OCI-LY3 (cell line): ENCODE results near the gene KREMEN1.

Source experiments
- H2AFZ ChIP-seq: fragments of 200-600, 300-600 bp; shearing (Covaris generic); 2 replicates; pipeline ENCODE4 v1.6.0; 2014; ENCODE audit warnings: antibody characterized with exemption, low read depth, low read length
- H3K27ac ChIP-seq: fragments of 200-600, 300-600 bp; sonication (generic); 2 replicates; pipeline ENCODE4 v1.5.1; 2014; ENCODE audit warnings: mild to moderate bottlenecking, low read length, moderate library complexity, mixed read lengths
- H3K27me3 ChIP-seq: fragments of 200-600, 300-600 bp; sonication (generic); 2 replicates; pipeline ENCODE4 v1.6.1; 2014; ENCODE audit warnings: low read depth, low read length, mixed read lengths
- H3K36me3 ChIP-seq: fragments of 200-600, 300-600 bp; sonication (generic); replicated peaks from 2 replicates; pipeline ENCODE3; 2014; ENCODE audit warnings: low read depth, low read length, mixed read lengths
- H3K4me1 ChIP-seq: fragments of 300-600, 200-600 bp; sonication (generic); 2 replicates; pipeline ENCODE4 v1.6.1; 2014; ENCODE audit warnings: low read length, mixed read lengths
- H3K4me2 ChIP-seq: fragments of 200-600, 300-600 bp; sonication (generic); 2 replicates; pipeline ENCODE4 v1.6.1; 2014; ENCODE audit warnings: low read length, mixed read lengths
- H3K4me3 ChIP-seq: fragments of 300-600, 200-600 bp; sonication (generic); 2 replicates; pipeline ENCODE4 v1.5.1; 2014; ENCODE audit warnings: antibody characterized with exemption, mild to moderate bottlenecking, low read length, moderate library complexity
- H3K79me2 ChIP-seq: fragments of 300-600, 200-600 bp; shearing (Covaris generic); 2 replicates; pipeline ENCODE4 v1.6.1; 2014; ENCODE audit warnings: mild to moderate bottlenecking, low read length, mixed read lengths
- H3K9ac ChIP-seq: fragments of 300-600, 200-600 bp; shearing (Covaris generic); 2 replicates; pipeline ENCODE4 v1.6.0; 2014; ENCODE audit warnings: mild to moderate bottlenecking, low read length, moderate library complexity
- H3K9me3 ChIP-seq: fragments of 200-600, 300-600 bp; shearing (Covaris generic); 2 replicates; pipeline ENCODE4 v1.6.1; 2014; ENCODE audit warnings: low read length, mixed read lengths; ENCODE audit not compliant: insufficient read depth
- H4K20me1 ChIP-seq: fragments of 200-600, 300-600 bp; sonication (generic); 2 replicates; pipeline ENCODE4 v1.6.1; 2016; ENCODE audit warnings: low read length, mixed read lengths; ENCODE audit not compliant: insufficient read depth
- EZH2phosphoT487 ChIP-seq: fragments of 200-600 bp; shearing (Covaris generic); IDR thresholded peaks from 2 replicates; pipeline ENCODE4 v1.6.1; 2018; ENCODE audit warnings: antibody characterized with exemption, mixed run types, low read depth
- TF ChIP-seq, protein P1 (sequence below): fragments of 200-600, 300-600 bp; sonication (generic); IDR thresholded peaks from 2 replicates; pipeline ENCODE4 v1.5.1; 2014; ENCODE audit warnings: antibody characterized with exemption, low read length, low read depth

KREMEN1 gene

DNA sequence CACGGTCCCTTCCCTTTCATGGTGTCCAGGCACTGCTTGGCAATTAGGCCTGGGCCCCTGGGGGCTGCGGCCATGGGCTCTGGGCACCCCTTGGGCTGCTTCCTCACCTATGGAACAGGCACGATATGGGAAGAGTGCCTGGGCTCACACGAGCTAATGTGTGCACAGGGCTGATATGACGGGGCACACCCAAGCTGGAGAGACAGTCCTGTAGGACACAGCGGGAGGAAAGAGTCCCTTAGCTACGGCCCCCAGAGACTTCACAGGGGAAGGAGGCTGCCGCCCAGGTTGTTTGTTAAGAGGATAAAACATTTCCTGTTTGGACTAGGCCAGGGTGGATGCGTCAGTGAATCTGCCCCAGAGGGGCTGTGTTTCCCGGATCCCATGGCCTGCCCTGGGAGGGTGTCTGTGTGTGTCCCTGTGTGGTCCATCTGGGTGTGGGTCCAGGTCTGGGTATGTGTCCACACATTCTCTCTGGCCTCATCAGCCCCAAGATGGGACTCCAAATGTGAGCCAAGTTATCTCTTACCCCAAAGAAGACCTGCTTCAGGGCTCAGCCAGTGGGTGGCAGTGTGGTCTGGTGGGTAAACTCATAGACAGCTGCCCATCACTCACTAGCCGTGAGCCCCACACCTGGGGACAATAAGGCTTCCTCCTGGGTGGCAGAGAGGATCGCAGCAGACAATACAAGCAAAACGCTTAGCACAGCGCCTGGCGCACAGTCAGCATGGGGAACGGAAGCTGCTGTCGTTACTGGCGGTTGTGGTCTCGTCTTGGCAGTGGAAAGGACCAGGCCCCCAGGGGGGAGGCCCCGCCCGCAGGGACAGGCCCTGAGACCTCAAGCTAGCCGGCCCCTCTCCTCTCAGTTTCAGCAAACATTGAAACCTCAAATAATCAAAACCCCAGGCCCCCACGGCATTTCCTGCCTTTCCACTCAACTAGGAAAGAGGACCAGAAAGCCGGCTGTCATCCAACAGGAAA is 129.7 kb downstream of the KREMEN1 start:
- Histone ChIP-seq H3K4me2 (peak overlapping the region; percentile 47), H3K9ac (no peak overlapping the region; the same call in 1 of the 2 replicates), H3K27ac (no peak overlapping the region), H4K20me1 (no peaks in the 10 kb centered on the region), H2AFZ (peak overlapping the region; percentile 44; the same call in 1 of the 2 replicates), H3K36me3 (no peaks in the 10 kb centered on the region), H3K4me3 (peak overlapping the region; percentile 36; the same call in 1 of the 2 replicates), H3K27me3 (peaks cover 61% of the 10 kb centered on the region), H3K79me2 (no peaks in the 10 kb centered on the region), H3K9me3 (no peaks in the 10 kb centered on the region), H3K4me1 (peaks cover 13% of the 10 kb centered on the region)
- no peak for TF ChIP-seq EZH2phosphoT487
- TF ChIP-seq, protein P1, sequence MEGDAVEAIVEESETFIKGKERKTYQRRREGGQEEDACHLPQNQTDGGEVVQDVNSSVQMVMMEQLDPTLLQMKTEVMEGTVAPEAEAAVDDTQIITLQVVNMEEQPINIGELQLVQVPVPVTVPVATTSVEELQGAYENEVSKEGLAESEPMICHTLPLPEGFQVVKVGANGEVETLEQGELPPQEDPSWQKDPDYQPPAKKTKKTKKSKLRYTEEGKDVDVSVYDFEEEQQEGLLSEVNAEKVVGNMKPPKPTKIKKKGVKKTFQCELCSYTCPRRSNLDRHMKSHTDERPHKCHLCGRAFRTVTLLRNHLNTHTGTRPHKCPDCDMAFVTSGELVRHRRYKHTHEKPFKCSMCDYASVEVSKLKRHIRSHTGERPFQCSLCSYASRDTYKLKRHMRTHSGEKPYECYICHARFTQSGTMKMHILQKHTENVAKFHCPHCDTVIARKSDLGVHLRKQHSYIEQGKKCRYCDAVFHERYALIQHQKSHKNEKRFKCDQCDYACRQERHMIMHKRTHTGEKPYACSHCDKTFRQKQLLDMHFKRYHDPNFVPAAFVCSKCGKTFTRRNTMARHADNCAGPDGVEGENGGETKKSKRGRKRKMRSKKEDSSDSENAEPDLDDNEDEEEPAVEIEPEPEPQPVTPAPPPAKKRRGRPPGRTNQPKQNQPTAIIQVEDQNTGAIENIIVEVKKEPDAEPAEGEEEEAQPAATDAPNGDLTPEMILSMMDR: peak; percentile 82

DNA sequence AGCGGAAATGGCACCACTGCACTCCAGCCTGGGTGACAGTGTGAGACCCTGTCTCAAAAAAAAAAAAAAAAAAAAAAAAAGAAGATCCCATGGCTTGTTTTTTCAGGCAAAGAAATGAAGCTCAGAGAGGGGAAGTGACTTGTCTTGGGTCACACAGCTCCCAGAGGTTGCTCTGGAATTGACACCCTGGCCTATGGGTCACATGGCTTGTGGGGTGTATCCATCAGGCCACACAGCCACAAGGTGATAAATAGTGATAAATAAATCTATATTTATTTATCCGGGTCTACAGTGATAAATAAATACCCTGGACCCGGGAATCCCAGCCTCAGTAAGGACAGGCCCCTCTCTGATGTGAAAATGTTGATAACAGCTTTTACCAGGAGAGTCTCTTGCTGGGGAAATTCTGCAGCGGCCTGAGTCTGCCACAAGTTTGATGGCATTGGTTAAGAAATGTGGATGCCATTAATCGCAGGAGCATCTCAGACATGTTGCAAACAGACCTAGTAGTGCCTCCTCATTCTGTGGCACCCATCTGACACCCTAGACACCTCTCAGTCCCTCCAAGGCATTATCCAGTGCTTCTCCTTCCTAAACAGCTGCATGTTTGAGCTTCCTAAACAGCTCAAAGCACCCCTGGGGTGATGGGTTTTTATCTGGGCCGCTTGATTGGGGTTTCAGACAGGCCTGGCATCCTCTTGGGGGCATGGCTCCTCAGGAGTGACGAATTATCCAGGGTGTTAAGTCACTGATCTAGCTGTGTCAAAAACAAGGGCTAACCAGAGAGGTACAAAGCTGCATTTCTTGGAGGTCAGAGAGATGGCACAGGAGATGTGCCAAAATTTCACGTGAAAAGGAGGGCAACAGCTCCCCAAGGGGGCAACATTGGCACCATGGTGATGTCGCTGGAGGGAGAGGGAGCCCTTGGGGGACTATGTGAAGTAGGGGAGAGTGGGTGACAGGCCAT is 130.9 kb downstream of the KREMEN1 start:
- Histone ChIP-seq H2AFZ (no peak overlapping the region), H3K4me2 (no peak overlapping the region), H3K27me3 (peaks cover 69% of the 10 kb centered on the region), H4K20me1 (no peaks in the 10 kb centered on the region), H3K4me3 (no peak overlapping the region), H3K9ac (no peak overlapping the region), H3K27ac (no peak overlapping the region), H3K36me3 (no peaks in the 10 kb centered on the region), H3K9me3 (no peaks in the 10 kb centered on the region), H3K4me1 (peaks cover 13% of the 10 kb centered on the region), H3K79me2 (no peaks in the 10 kb centered on the region)
- no peak for TF ChIP-seq EZH2phosphoT487
- TF ChIP-seq, protein P1: no peak

DNA sequence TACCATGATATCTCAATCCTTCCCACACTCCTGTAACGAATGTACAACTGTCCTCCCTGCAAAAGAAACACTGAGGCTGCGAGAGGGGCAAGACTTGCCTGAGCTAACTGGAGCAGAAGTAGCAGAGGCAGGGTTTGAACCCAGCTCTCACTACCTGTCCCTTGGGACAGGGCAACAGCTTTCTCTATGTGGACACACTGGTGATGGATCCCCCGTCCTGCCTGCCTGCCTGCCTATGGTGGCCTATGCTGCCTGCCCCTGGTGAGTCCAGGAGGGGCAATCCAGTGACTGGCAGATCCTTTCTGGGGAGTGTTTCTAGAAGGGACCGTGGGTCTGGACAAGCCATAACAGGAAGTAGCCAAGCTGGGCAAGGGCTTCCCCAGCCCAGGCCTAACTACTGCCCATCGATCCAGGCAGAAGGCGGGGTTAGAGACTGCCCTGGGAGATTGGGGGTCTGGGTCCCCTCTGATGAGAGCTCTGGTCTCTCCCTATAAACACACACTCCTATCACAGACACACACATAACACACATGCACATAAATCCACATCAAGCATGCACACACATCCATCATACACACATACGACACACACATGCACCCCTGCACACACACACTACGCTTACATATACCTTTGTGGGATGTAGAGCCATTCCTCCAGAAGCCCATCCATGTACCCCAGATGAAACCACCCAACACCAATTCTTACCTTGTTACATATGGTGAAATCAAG is 131.8 kb downstream of the KREMEN1 start:
- H3K36me3 ChIP-seq: no peaks in the 10 kb centered on the region
- H2AFZ ChIP-seq: no peak overlapping the region
- no peak overlapping the region for H3K4me3 ChIP-seq
- H3K27ac ChIP-seq: no peak overlapping the region
- no peaks in the 10 kb centered on the region for H3K9me3 ChIP-seq
- peaks cover 13% of the 10 kb centered on the region for H3K4me1 ChIP-seq
- no peaks in the 10 kb centered on the region for H4K20me1 ChIP-seq
- peaks cover 74% of the 10 kb centered on the region for H3K27me3 ChIP-seq
- no peak overlapping the region for H3K9ac ChIP-seq
- TF ChIP-seq, protein P1: no peak
- no peak for TF ChIP-seq EZH2phosphoT487
- H3K4me2 ChIP-seq: no peak overlapping the region
- H3K79me2 ChIP-seq: no peaks in the 10 kb centered on the region
